Lower leg skin (tissue), 3 donors: ENCODE results near the gene SPINK8.

Experiments used
- CTCF ChIP-seq, 3 donors: fragments of 450-650 bp; IDR thresholded peaks; one replicate each; pipeline ENCODE4 v1.5.1; 2016; ENCODE audit warnings: antibody characterized with exemption in 3 of 3, mild to moderate bottlenecking in 3 of 3, moderate library complexity in 2 of 3
- POLR2A ChIP-seq, 2 donors: fragments of 450-650 bp; IDR thresholded peaks; one replicate each; pipeline ENCODE4 v1.6.1; 2016 to 2017; ENCODE audit warnings: antibody characterized with exemption in 2 of 2, mild to moderate bottlenecking in 1 of 2, moderate library complexity in 1 of 2

- TF ChIP-seq CTCF (IDR thresholded peaks at IDR 0.05) (no peak), POLR2A (IDR thresholded peaks at IDR 0.05) (no peak)
These were observed 12.6 kb upstream of the SPINK8 start for GRCh38 chr3:48345946-48346572.
